ENCODE results near the gene PHF2. TPM values are rescaled to one million over a fixed set of nuclear protein-coding genes. Genes with fewer than 3 reads are reported as not detected.

Gene PHF2
- polyA plus RNA-seq, 4 donors = 8.6 to 21.2 (median 12.8) TPM

DNA sequence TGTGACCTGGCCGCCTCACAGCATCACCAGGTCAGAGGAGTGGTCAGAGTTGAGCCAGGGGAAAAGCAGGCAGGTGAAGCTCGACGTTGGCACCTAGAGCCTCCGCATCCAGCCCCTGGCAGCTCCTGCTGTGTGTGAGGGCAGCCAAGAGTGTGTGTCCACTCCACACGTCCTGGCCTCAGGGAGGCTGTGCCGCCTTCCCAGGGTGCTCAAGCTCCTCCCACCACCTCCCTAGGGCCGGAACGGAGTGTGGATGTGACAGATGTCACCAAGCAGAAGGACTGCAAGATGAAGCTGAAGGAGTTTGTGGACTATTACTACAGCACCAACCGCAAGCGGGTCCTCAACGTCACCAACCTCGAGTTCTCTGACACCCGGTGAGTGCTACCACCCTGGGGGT is 72.5 kb downstream of the PHF2 start:
- Histone ChIP-seq H3K27ac (ENCODE audit: low read depth in 1 of 3, low read length in 2 of 3) (no peak overlapping the region), H3K27me3 (ENCODE audit: control insufficient read depth in 3 of 3, insufficient read depth in 3 of 3, low read length in 3 of 3) (no peaks in the 10 kb centered on the region), H3K4me1 (ENCODE audit: control insufficient read depth in 3 of 3, insufficient read depth in 2 of 3, low read depth in 1 of 3, low read length in 2 of 3) (no peaks in the 10 kb centered on the region), H3K4me3 (ENCODE audit: low read depth in 1 of 3, low read length in 3 of 3) (no peak overlapping the region), H3K9me3 (ENCODE audit: control insufficient read depth in 2 of 2, insufficient read depth in 1 of 2, low read depth in 1 of 2, low read length in 1 of 2) (no peaks in the 10 kb centered on the region), H3K36me3 (ENCODE audit: control insufficient read depth in 3 of 3, insufficient read depth in 2 of 3, low read depth in 1 of 3, low read length in 3 of 3) (peaks cover 3 to 80% (median 5%) of the 10 kb centered on the region in 3 donors)
- no peak for DNase-seq
- WGBS, 3 donors = 93 to 97% (median 97%) methylated on average over 13 of the region's 13 CpGs
- FAIRE-seq = no peak

DNA sequence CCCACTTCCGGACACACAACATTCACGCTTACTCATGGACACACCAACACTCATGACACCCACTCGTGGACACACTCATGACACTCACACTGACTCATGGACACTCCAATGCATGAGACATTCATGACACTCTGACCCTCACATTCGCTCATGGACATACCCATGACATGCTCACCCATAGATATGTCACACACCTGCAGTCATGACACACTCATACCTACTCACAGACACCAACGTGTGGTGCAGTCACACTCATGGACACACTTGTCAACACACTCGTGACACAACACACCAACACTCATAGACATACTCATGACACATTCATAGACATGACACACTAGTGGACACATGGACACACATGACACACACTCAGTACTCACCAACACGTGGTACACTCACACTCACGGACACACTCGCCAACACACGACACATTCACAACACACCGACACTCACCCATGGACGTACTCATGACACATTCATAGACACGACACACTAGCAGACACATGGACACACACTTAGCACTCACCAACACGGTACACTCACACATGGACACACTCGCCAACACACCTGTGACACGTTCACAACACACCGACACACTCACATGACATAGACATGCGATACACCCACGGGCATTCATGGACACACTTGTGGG is 73.4 kb downstream of the PHF2 start:
- no peak for FAIRE-seq
- H3K36me3 ChIP-seq (ENCODE audit: control insufficient read depth in 3 of 3, insufficient read depth in 2 of 3, low read depth in 1 of 3, low read length in 3 of 3) = peaks cover 3 to 81% (median 5%) of the 10 kb centered on the region in 3 donors
- 93 to 94% (median 94%) methylated on average over 19 of the region's 19 CpGs for WGBS, 3 donors

GRCh38 chr9:93650448-93650847 is 74.1 kb downstream of the PHF2 start:
- H3K27me3 ChIP-seq (ENCODE audit: control insufficient read depth in 3 of 3, insufficient read depth in 3 of 3, low read length in 3 of 3) = no peaks in the 10 kb centered on the region
- 90 to 97% (median 96%) methylated on average over 11 of the region's 11 CpGs for WGBS, 3 donors
- H3K4me3 ChIP-seq (ENCODE audit: low read depth in 1 of 3, low read length in 3 of 3) = no peak overlapping the region
- no peaks in the 10 kb centered on the region for H3K4me1 ChIP-seq (ENCODE audit: control insufficient read depth in 3 of 3, insufficient read depth in 2 of 3, low read depth in 1 of 3, low read length in 2 of 3)
- no peak overlapping the region for H3K27ac ChIP-seq (ENCODE audit: low read depth in 1 of 3, low read length in 2 of 3)
- DNase-seq (no peak), FAIRE-seq (no peak)
- peaks cover 3 to 79% (median 5%) of the 10 kb centered on the region in 3 donors for H3K36me3 ChIP-seq (ENCODE audit: control insufficient read depth in 3 of 3, insufficient read depth in 2 of 3, low read depth in 1 of 3, low read length in 3 of 3)
- H3K9me3 ChIP-seq (ENCODE audit: control insufficient read depth in 2 of 2, insufficient read depth in 1 of 2, low read depth in 1 of 2, low read length in 1 of 2) = no peaks in the 10 kb centered on the region

More for the DNA sequence above, 73.4 kb downstream of the PHF2 start:
- Histone ChIP-seq H3K27me3 (ENCODE audit: control insufficient read depth in 3 of 3, insufficient read depth in 3 of 3, low read length in 3 of 3) (no peaks in the 10 kb centered on the region), H3K4me3 (ENCODE audit: low read depth in 1 of 3, low read length in 3 of 3) (no peak overlapping the region), H3K9me3 (ENCODE audit: control insufficient read depth in 2 of 2, insufficient read depth in 1 of 2, low read depth in 1 of 2, low read length in 1 of 2) (no peaks in the 10 kb centered on the region), H3K4me1 (ENCODE audit: control insufficient read depth in 3 of 3, insufficient read depth in 2 of 3, low read depth in 1 of 3, low read length in 2 of 3) (no peaks in the 10 kb centered on the region), H3K27ac (ENCODE audit: low read depth in 1 of 3, low read length in 2 of 3) (no peak overlapping the region)
- DNase-seq = no peak

- DNase-seq = no peak
- no peak overlapping the region for H3K27ac ChIP-seq (ENCODE audit: low read depth in 1 of 3, low read length in 2 of 3)
- 84 to 91% (median 87%) methylated on average over 5 of the region's 5 CpGs for WGBS, 3 donors
- H3K4me1 ChIP-seq (ENCODE audit: control insufficient read depth in 3 of 3, insufficient read depth in 2 of 3, low read depth in 1 of 3, low read length in 2 of 3) = no peaks in the 10 kb centered on the region
- no peaks in the 10 kb centered on the region for H3K27me3 ChIP-seq (ENCODE audit: control insufficient read depth in 3 of 3, insufficient read depth in 3 of 3, low read length in 3 of 3)
- no peak overlapping the region for H3K4me3 ChIP-seq (ENCODE audit: low read depth in 1 of 3, low read length in 3 of 3)
- FAIRE-seq = no peak
- no peaks in the 10 kb centered on the region for H3K9me3 ChIP-seq (ENCODE audit: control insufficient read depth in 2 of 2, insufficient read depth in 1 of 2, low read depth in 1 of 2, low read length in 1 of 2)
- H3K36me3 ChIP-seq (ENCODE audit: control insufficient read depth in 3 of 3, insufficient read depth in 2 of 3, low read depth in 1 of 3, low read length in 3 of 3) = peaks cover 3 to 79% (median 5%) of the 10 kb centered on the region in 3 donors
Observed at GRCh38 chr9:93651521-93651950, 75.2 kb downstream of the PHF2 start.

GRCh38 chr9:93652604-93653592 is 76.5 kb downstream of the PHF2 start:
- Histone ChIP-seq H3K27ac (ENCODE audit: low read depth in 1 of 3, low read length in 2 of 3) (no peak overlapping the region), H3K9me3 (ENCODE audit: control insufficient read depth in 2 of 2, insufficient read depth in 1 of 2, low read depth in 1 of 2, low read length in 1 of 2) (no peaks in the 10 kb centered on the region), H3K4me1 (ENCODE audit: control insufficient read depth in 3 of 3, insufficient read depth in 2 of 3, low read depth in 1 of 3, low read length in 2 of 3) (no peaks in the 10 kb centered on the region), H3K27me3 (ENCODE audit: control insufficient read depth in 3 of 3, insufficient read depth in 3 of 3, low read length in 3 of 3) (no peaks in the 10 kb centered on the region), H3K4me3 (ENCODE audit: low read depth in 1 of 3, low read length in 3 of 3) (no peak overlapping the region), H3K36me3 (ENCODE audit: control insufficient read depth in 3 of 3, insufficient read depth in 2 of 3, low read depth in 1 of 3, low read length in 3 of 3) (peaks cover 3 to 84% (median 3%) of the 10 kb centered on the region in 3 donors)
- no peak for DNase-seq
- FAIRE-seq = no peak
- 91 to 94% (median 92%) methylated on average over 24 of the region's 24 CpGs for WGBS, 3 donors

GRCh38 chr9:93653760-93654159 is 77.4 kb downstream of the PHF2 start:
- 90 to 97% (median 92%) methylated on average over 3 of the region's 3 CpGs for WGBS, 3 donors

GRCh38 chr9:93654351-93654961 is 78.1 kb downstream of the PHF2 start:
- Histone ChIP-seq H3K4me1 (ENCODE audit: control insufficient read depth in 3 of 3, insufficient read depth in 2 of 3, low read depth in 1 of 3, low read length in 2 of 3) (no peaks in the 10 kb centered on the region), H3K36me3 (ENCODE audit: control insufficient read depth in 3 of 3, insufficient read depth in 2 of 3, low read depth in 1 of 3, low read length in 3 of 3) (peaks cover 0 to 93% (median 5%) of the 10 kb centered on the region in 3 donors), H3K4me3 (ENCODE audit: low read depth in 1 of 3, low read length in 3 of 3) (no peak overlapping the region), H3K27ac (ENCODE audit: low read depth in 1 of 3, low read length in 2 of 3) (no peak overlapping the region), H3K9me3 (ENCODE audit: control insufficient read depth in 2 of 2, insufficient read depth in 1 of 2, low read depth in 1 of 2, low read length in 1 of 2) (no peaks in the 10 kb centered on the region), H3K27me3 (ENCODE audit: control insufficient read depth in 3 of 3, insufficient read depth in 3 of 3, low read length in 3 of 3) (no peaks in the 10 kb centered on the region)
- 97 to 99% (median 98%) methylated on average over 21 of the region's 21 CpGs for WGBS, 3 donors
- FAIRE-seq (no peak), DNase-seq (no peak)

More at GRCh38 chr9:93653760-93654159, 77.4 kb downstream of the PHF2 start:
- no peak overlapping the region for H3K4me3 ChIP-seq (ENCODE audit: low read depth in 1 of 3, low read length in 3 of 3)
- DNase-seq (no peak), FAIRE-seq (no peak)
- peaks cover 3 to 91% (median 4%) of the 10 kb centered on the region in 3 donors for H3K36me3 ChIP-seq (ENCODE audit: control insufficient read depth in 3 of 3, insufficient read depth in 2 of 3, low read depth in 1 of 3, low read length in 3 of 3)
- no peaks in the 10 kb centered on the region for H3K4me1 ChIP-seq (ENCODE audit: control insufficient read depth in 3 of 3, insufficient read depth in 2 of 3, low read depth in 1 of 3, low read length in 2 of 3)
- no peaks in the 10 kb centered on the region for H3K9me3 ChIP-seq (ENCODE audit: control insufficient read depth in 2 of 2, insufficient read depth in 1 of 2, low read depth in 1 of 2, low read length in 1 of 2)
- H3K27me3 ChIP-seq (ENCODE audit: control insufficient read depth in 3 of 3, insufficient read depth in 3 of 3, low read length in 3 of 3) = no peaks in the 10 kb centered on the region
- no peak overlapping the region for H3K27ac ChIP-seq (ENCODE audit: low read depth in 1 of 3, low read length in 2 of 3)

Data from small intestine (tissue), 7 donors.